ENCODE measurements around the gene GPRC6A.

- TF ChIP-seq CTCF (IDR thresholded peaks at IDR 0.05; ENCODE audit: low read length) (no peak), EZH2 (IDR thresholded peaks at IDR 0.05; ENCODE audit: borderline replicate concordance, low read length) (no peak)
Observed at GRCh38 chr6:116773886-116774285, 55.0 kb downstream of the GPRC6A start.
